Karpas-422 (cell line): Measurements from ENCODE around the gene KCNMB3. TPM values are rescaled to one million over a fixed set of nuclear protein-coding genes. Genes with fewer than 3 reads are reported as not detected.

ENCODE experiments used
- DNase-seq: peaks from one replicate; pipeline ENCODE4 v3.0.0-alpha.2; 2015
- H2AFZ ChIP-seq: fragments of 200-600 bp; sonication (generic); 2 replicates; pipeline ENCODE4 v1.6.1; 2014; ENCODE audit warnings: antibody characterized with exemption, low read length, mixed read lengths
- H3K27ac ChIP-seq: fragments of 200-600 bp; sonication (generic); 2 replicates; pipeline ENCODE4 v1.5.1; 2014; ENCODE audit warnings: mild to moderate bottlenecking, low read length, moderate library complexity
- H3K27me3 ChIP-seq: fragments of 200-600 bp; sonication (generic); 2 replicates; pipeline ENCODE4 v1.6.1; 2014; ENCODE audit warnings: low read length, mixed read lengths
- H3K36me3 ChIP-seq: fragments of 200-600 bp; sonication (generic); 2 replicates; pipeline ENCODE4 v1.6.1; 2014; ENCODE audit warnings: low read length, mixed read lengths; ENCODE audit not compliant: insufficient read depth
- H3K4me1 ChIP-seq: fragments of 200-600 bp; sonication (generic); 2 replicates; pipeline ENCODE4 v1.6.1; 2014; ENCODE audit warnings: mild to moderate bottlenecking, low read length, mixed read lengths
- H3K4me2 ChIP-seq: fragments of 200-600 bp; sonication (generic); 2 replicates; pipeline ENCODE4 v1.6.1; 2014; ENCODE audit warnings: low read length, low read depth, mild to moderate bottlenecking; ENCODE audit not compliant: poor library complexity, severe bottlenecking
- H3K4me3 ChIP-seq: fragments of 200-600 bp; sonication (generic); 2 replicates; pipeline ENCODE4 v1.5.1; 2014; ENCODE audit warnings: mild to moderate bottlenecking, antibody characterized with exemption, low read length, mixed read lengths
- H3K79me2 ChIP-seq: fragments of 200-600 bp; sonication (generic); 2 replicates; pipeline ENCODE4 v1.6.1; 2014; ENCODE audit warnings: mild to moderate bottlenecking, low read length, mixed read lengths
- H3K9ac ChIP-seq: fragments of 200-600 bp; sonication (generic); 2 replicates; pipeline ENCODE4 v1.6.0; 2014; ENCODE audit warnings: low read length
- H3K9me2 ChIP-seq: fragments of 200-600 bp; sonication (generic), shearing (Covaris generic); replicated peaks from 2 replicates; pipeline ENCODE4 v1.6.0; 2014; ENCODE audit warnings: mild to moderate bottlenecking, low read length, moderate library complexity; ENCODE audit not compliant: insufficient read depth
- H3K9me3 ChIP-seq: fragments of 300-700, 200-600 bp; sonication (generic); 2 replicates; pipeline ENCODE4 v1.6.1; 2014; ENCODE audit warnings: low read length, mixed read lengths
- H4K20me1 ChIP-seq: fragments of 200-600 bp; sonication (generic); 2 replicates; pipeline ENCODE4 v1.6.1; 2014; ENCODE audit warnings: mild to moderate bottlenecking, antibody characterized with exemption, low read length, low read depth; ENCODE audit not compliant: insufficient read depth
- total RNA-seq: library from RNA; depleted of rRNA; stranded (reverse); fragments of >200 nt; shearing (Covaris generic); gene quantifications from 2 replicates; pipeline ENCODE4 v1.2.3, GENCODE V29; 2014; ENCODE audit warnings: low replicate concordance; rRNA removed

Gene KCNMB3, protein sequence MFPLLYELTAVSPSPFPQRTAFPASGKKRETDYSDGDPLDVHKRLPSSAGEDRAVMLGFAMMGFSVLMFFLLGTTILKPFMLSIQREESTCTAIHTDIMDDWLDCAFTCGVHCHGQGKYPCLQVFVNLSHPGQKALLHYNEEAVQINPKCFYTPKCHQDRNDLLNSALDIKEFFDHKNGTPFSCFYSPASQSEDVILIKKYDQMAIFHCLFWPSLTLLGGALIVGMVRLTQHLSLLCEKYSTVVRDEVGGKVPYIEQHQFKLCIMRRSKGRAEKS
- 17.1 and 28.3 TPM in 2 replicates for total RNA-seq

- H3K4me3 ChIP-seq = no peak within 1 kb of the TSS
- H3K27me3 ChIP-seq = no peaks in the 10 kb centered on the region
- no peaks in the 10 kb centered on the region for H3K9me3 ChIP-seq
- peaks cover 65% of the 10 kb centered on the region for H3K79me2 ChIP-seq
- no peaks in the 10 kb centered on the region for H3K9me2 ChIP-seq
- peaks cover 38% of the 10 kb centered on the region for H3K36me3 ChIP-seq
- DNase-seq = no peak
- H3K4me2 ChIP-seq = no peak within 1 kb of the TSS
- no peaks in the 10 kb centered on the region for H4K20me1 ChIP-seq
- no peak within 1 kb of the TSS for H3K9ac ChIP-seq
- no peak within 1 kb of the TSS for H3K27ac ChIP-seq
- peaks cover 7% of the 10 kb centered on the region for H3K4me1 ChIP-seq
- no peak within 1 kb of the TSS for H2AFZ ChIP-seq
Observed at GRCh38 chr3:179250803-179251476, at the start of gene KCNMB3. TSS of gene KCNMB3 (minus strand) at chr3:179251114. CDS start at chr3:179250990, 124 bp downstream.

DNA sequence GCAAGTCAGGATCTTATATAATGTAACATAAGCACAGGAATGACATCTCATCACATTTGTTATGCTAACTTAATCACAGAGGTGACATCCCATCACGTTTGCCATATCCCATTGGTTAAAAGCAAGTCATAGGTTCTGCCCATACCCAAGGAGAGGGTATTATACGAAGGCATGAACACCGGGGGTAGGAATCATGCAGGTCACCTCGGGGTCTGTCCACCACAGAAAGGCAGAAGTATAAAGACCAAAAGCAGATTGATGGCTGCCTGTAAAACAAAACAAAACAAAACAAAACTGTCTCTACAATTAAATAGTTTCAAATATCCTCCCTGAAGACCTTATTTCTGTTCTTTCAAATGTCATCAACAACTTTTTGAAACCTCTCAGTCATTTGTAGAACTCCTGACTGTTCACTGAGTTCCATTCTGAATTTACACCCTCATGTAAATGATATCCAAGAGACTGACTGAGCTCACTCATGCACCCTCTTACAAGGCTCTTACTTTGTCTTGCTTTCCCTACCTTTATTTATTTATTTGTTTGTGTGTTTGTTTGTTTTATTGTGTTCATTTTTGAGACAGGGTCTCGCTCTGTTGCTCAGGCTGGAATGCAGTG is 49.2 kb upstream of the KCNMB3 start:
- peaks cover 7% of the 10 kb centered on the region for H3K9me3 ChIP-seq
- 0 out of 2 replicates have a peak, but pooled peaks cover 3% of the 10 kb centered on the region for H3K27me3 ChIP-seq
- H2AFZ ChIP-seq = no peak overlapping the region
- H3K4me2 ChIP-seq = no peak overlapping the region
- no peaks in the 10 kb centered on the region for H3K79me2 ChIP-seq
- no peak overlapping the region for H3K4me3 ChIP-seq
- H3K9ac ChIP-seq = no peak overlapping the region
- no peak overlapping the region for H3K27ac ChIP-seq
- H4K20me1 ChIP-seq = no peaks in the 10 kb centered on the region
- H3K9me2 ChIP-seq = no peaks in the 10 kb centered on the region
- H3K4me1 ChIP-seq = no peaks in the 10 kb centered on the region
- DNase-seq = no peak
- H3K36me3 ChIP-seq = no peaks in the 10 kb centered on the region

GRCh38 chr3:179299316-179299715 is 48.4 kb upstream of the KCNMB3 start:
- Histone ChIP-seq H3K9ac (no peak overlapping the region), H3K4me2 (no peak overlapping the region), H3K27ac (no peak overlapping the region), H3K9me2 (no peaks in the 10 kb centered on the region), H3K36me3 (no peaks in the 10 kb centered on the region), H3K9me3 (peaks cover 7% of the 10 kb centered on the region), H3K4me1 (no peaks in the 10 kb centered on the region), H2AFZ (no peak overlapping the region), H3K4me3 (no peak overlapping the region), H3K79me2 (no peaks in the 10 kb centered on the region), H4K20me1 (no peaks in the 10 kb centered on the region), H3K27me3 (0 out of 2 replicates have a peak, but pooled peaks cover 3% of the 10 kb centered on the region)
- no peak for DNase-seq

- peaks cover 7% of the 10 kb centered on the region for H3K9me3 ChIP-seq
- no peaks in the 10 kb centered on the region for H3K79me2 ChIP-seq
- H4K20me1 ChIP-seq = no peaks in the 10 kb centered on the region
- H3K4me2 ChIP-seq = no peak overlapping the region
- H3K27ac ChIP-seq = no peak overlapping the region
- H3K9me2 ChIP-seq = no peaks in the 10 kb centered on the region
- 0 out of 2 replicates have a peak, but pooled peaks cover 3% of the 10 kb centered on the region for H3K27me3 ChIP-seq
- no peaks in the 10 kb centered on the region for H3K4me1 ChIP-seq
- no peak for DNase-seq
- no peaks in the 10 kb centered on the region for H3K36me3 ChIP-seq
- no peak overlapping the region for H2AFZ ChIP-seq
- no peak overlapping the region for H3K9ac ChIP-seq
- no peak overlapping the region for H3K4me3 ChIP-seq
Observed at GRCh38 chr3:179297971-179298725, 47.2 kb upstream of the KCNMB3 start.

DNA sequence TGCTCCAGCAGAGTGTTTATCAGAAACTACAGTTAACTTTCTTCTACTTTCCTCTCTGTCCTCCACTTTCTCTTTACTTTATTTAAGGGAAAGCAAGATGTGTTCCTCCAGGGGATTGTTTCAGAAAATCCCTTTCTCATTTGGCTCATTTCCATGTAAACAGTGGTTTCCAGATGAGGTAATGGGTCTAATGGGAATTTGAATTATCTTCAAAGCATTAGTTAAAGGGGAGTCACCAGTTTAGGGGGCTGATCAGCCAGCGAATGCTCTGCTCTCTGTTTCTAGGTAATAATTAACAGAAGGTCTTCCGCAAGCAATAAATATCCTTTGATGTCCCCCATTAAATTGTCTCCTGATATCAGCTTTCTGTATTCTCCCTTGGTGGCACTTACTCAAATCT is 41.5 kb upstream of the KCNMB3 start:
- no peak overlapping the region for H2AFZ ChIP-seq
- H3K9me2 ChIP-seq = no peaks in the 10 kb centered on the region
- no peak overlapping the region for H3K9ac ChIP-seq
- no peaks in the 10 kb centered on the region for H3K36me3 ChIP-seq
- no peaks in the 10 kb centered on the region for H3K9me3 ChIP-seq
- no peaks in the 10 kb centered on the region for H3K27me3 ChIP-seq
- H3K4me2 ChIP-seq = no peak overlapping the region
- H3K4me3 ChIP-seq = no peak overlapping the region
- DNase-seq = no peak
- H3K27ac ChIP-seq = no peak overlapping the region
- H3K79me2 ChIP-seq = no peaks in the 10 kb centered on the region
- no peaks in the 10 kb centered on the region for H4K20me1 ChIP-seq
- H3K4me1 ChIP-seq = no peaks in the 10 kb centered on the region

DNA sequence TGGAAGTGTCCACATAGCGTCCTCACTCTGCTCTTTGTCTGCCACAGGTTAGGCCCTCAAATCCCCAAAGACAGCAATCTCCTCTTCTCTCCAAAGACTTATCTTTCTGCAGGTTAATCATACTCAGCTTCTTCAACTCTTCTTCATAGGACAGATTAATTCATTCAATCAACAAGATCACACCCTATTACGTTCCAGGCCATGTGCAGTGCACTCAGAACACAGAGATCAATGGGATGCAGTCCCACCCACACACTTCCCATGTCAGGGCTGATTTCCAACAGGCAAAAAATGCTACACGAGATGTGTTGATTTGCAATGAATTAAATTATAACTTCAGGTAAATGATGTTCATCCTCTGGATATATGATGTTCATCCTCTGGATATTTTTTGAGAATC is 38.4 kb upstream of the KCNMB3 start:
- no peaks in the 10 kb centered on the region for H3K9me2 ChIP-seq
- H3K4me1 ChIP-seq = no peaks in the 10 kb centered on the region
- H4K20me1 ChIP-seq = no peaks in the 10 kb centered on the region
- no peak overlapping the region for H3K9ac ChIP-seq
- DNase-seq = no peak
- no peaks in the 10 kb centered on the region for H3K27me3 ChIP-seq
- H3K36me3 ChIP-seq = no peaks in the 10 kb centered on the region
- H3K4me3 ChIP-seq = no peak overlapping the region
- H3K79me2 ChIP-seq = no peaks in the 10 kb centered on the region
- H3K9me3 ChIP-seq = no peaks in the 10 kb centered on the region
- no peak overlapping the region for H3K4me2 ChIP-seq
- no peak overlapping the region for H3K27ac ChIP-seq
- no peak overlapping the region for H2AFZ ChIP-seq

DNA sequence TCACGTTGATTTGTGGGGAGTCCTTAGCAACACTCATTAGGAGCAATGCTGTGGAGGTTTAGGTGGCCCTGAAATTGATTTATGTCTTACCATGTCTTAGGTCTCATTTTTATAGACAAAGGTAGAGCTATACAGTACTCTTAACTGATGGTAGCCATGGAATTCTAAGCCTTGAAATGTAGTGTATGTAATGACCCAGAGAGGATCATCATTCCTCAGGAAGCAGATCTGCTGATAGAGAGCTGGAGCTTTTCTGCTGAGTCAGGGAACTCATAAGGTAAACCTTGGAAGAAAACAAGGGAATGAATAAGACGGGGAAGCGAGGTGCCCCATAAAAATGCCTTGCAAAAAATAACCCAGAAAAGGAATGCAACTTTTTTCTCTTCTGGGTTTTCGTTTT is 37.9 kb upstream of the KCNMB3 start:
- no peaks in the 10 kb centered on the region for H3K36me3 ChIP-seq
- no peaks in the 10 kb centered on the region for H3K9me2 ChIP-seq
- H4K20me1 ChIP-seq = no peaks in the 10 kb centered on the region
- no peaks in the 10 kb centered on the region for H3K79me2 ChIP-seq
- no peak overlapping the region for H3K9ac ChIP-seq
- H3K9me3 ChIP-seq = no peaks in the 10 kb centered on the region
- H2AFZ ChIP-seq = no peak overlapping the region
- no peak for DNase-seq
- H3K4me1 ChIP-seq = no peaks in the 10 kb centered on the region
- H3K27ac ChIP-seq = no peak overlapping the region
- H3K4me2 ChIP-seq = no peak overlapping the region
- H3K27me3 ChIP-seq = no peaks in the 10 kb centered on the region
- H3K4me3 ChIP-seq = no peak overlapping the region

DNA sequence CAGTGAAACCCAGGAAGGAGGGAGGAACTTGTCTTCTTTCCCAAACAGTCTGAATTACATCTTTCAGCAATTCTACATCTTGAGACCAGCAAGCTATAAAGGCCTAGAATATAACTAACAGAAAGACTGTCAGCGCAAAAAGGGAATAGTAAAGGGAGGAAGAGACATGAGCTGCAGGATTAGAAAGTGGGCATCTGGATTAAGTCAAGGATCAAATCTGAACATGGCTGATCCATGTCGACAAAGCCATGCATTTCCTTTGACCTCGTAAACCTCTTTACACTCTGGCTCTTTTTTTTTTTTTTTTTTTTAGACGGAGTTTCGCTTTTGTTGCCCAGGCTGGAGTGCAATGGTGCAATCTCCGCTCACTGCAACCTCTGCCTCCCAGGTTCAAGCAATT is 35.4 kb upstream of the KCNMB3 start:
- Histone ChIP-seq H3K27me3 (no peaks in the 10 kb centered on the region), H3K9me2 (no peaks in the 10 kb centered on the region), H4K20me1 (no peaks in the 10 kb centered on the region), H2AFZ (no peak overlapping the region), H3K9me3 (no peaks in the 10 kb centered on the region), H3K4me3 (no peak overlapping the region), H3K9ac (no peak overlapping the region), H3K4me2 (no peak overlapping the region), H3K27ac (no peak overlapping the region), H3K4me1 (no peaks in the 10 kb centered on the region), H3K36me3 (no peaks in the 10 kb centered on the region), H3K79me2 (no peaks in the 10 kb centered on the region)
- no peak for DNase-seq
